Peyer's patch (tissue), 4 donors: ENCODE measurements around the gene TESMIN.

Experiments used
- CTCF ChIP-seq, 6 experiments: fragments of 450-650 bp in 4 of 6; fragments of 200-600 bp in 2 of 6; sonication (generic) in 1 of 6; IDR thresholded peaks; one replicate each; pipeline ENCODE4 v1.5.1; 2017 to 2019; ENCODE audit warnings: antibody characterized with exemption in 6 of 6, mild to moderate bottlenecking in 3 of 6, moderate library complexity in 1 of 6
- POLR2A ChIP-seq, 2 donors: fragments of 450-650 bp; IDR thresholded peaks; one replicate each; pipeline ENCODE4 v1.5.1; 2017; ENCODE audit warnings: antibody characterized with exemption in 2 of 2, mild to moderate bottlenecking in 2 of 2, moderate library complexity in 2 of 2

DNA sequence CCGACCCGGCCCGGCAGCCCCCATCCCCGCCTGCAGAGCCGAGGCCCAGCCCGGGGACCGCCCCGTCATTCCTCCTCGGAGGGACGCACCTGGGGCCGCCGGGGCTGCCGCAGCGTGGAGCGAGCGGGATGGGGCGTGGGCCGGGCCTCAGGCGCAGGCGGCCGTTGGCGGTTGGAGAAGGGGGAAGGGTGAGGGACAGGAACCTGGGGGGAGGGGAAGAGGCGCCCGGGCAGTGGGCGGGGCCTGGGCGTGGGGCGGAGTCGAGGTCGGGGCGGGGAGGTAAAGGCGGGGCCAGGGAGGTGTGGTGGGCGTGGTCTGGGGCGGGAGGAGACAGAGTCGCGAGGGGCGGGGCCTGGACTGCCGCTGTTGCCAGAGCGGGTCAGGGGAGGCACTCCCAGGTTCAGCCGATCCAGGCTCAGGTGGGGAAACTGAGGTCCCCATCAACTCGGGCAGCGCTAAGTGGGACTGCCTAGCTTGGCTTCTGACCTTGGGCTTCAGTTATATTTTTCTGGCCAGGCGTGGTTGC is at the start of gene TESMIN:
- TF ChIP-seq POLR2A (IDR thresholded peaks at IDR 0.05) (no peak), CTCF (IDR thresholded peaks at IDR 0.05) (no peak)
